Measurements from ENCODE around the gene MEGF10. TPM values are rescaled to one million over a fixed set of nuclear protein-coding genes. Genes with fewer than 3 reads are reported as not detected.
"Not testable (repeated sequence)": the region's sequence is repeated elsewhere in the genome, so short reads cannot be mapped to it uniquely, and the experiment has no call there.

The MEGF10 gene
- total RNA-seq, 1 experiment from 2014 or later: not detected

- H3K9me3 ChIP-seq: no peaks in the 10 kb centered on the region
- no peak overlapping the region for H3K4me3 Mint-ChIP-seq (ENCODE audit: unreplicated experiment)
- CTCF ChIA-PET: no interaction called here
- H3K36me3 Mint-ChIP-seq (ENCODE audit: insufficient read depth, unreplicated experiment): peaks cover 6% of the 10 kb centered on the region
- H3K36me3 ChIP-seq (ENCODE audit: control insufficient read depth, insufficient read depth, low read length): no peaks in the 10 kb centered on the region
- peaks cover 7% of the 10 kb centered on the region for H3K4me1 Mint-ChIP-seq (ENCODE audit: low read depth, unreplicated experiment)
- peaks cover 6% of the 10 kb centered on the region for H3K27me3 Mint-ChIP-seq (ENCODE audit: insufficient read depth, unreplicated experiment)
- BruUV-seq (replicated peaks): no TSS peak
- no peak for TF ChIP-seq CTCF (IDR thresholded peaks at IDR 0.05; ENCODE audit: insufficient read depth in 1 of 2, low read depth in 1 of 2, low read length in 1 of 2, severe bottlenecking in 1 of 2, unreplicated experiment in 1 of 2)
- H3K4me1 ChIP-seq: no peaks in the 10 kb centered on the region
- H3K27ac Mint-ChIP-seq (ENCODE audit: unreplicated experiment): no peak overlapping the region
- DNase-seq: no peak
- no peak overlapping the region for H3K4me3 ChIP-seq (ENCODE audit: low read depth, low read length)
- H3K9me3 Mint-ChIP-seq (ENCODE audit: unreplicated experiment): peaks cover 9% of the 10 kb centered on the region
- POLR2A ChIA-PET: no interaction called here
- intact Hi-C loops (cut with micrococcal nuclease; ENCODE audit: unreplicated experiment): no loop called here
- no peaks in the 10 kb centered on the region for H3K27me3 ChIP-seq (replicated peaks; ENCODE audit: control insufficient read depth, insufficient read depth, low read length)
These were observed 15.4 kb downstream of the MEGF10 start for GRCh38 chr5:127306036-127306435.

DNA sequence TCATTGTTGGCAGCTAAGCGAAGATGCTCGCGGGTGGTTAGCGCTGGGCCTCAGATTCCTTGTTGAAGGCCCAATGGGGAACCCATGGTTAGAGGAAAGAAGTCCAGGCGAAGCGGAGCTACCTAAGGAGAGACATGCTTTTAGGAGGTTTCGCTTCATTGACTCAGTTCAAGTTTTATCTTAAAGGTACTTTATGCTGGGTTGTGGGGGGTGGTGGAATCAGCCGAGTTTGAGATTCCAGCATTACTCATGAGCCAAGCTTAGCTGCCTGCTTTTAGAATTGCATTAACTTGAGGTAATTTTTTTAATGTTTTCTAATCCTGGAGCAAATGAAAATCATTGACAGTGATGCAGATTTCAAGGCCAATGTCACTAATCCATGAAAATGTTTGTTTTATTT is 16.1 kb downstream of the MEGF10 start:
- intact Hi-C loops (cut with micrococcal nuclease; ENCODE audit: unreplicated experiment): no loop called here
- H3K4me3 ChIP-seq (ENCODE audit: low read depth, low read length): no peak overlapping the region
- H3K4me1 ChIP-seq: no peaks in the 10 kb centered on the region
- Mint-ChIP-seq H3K36me3 (ENCODE audit: insufficient read depth, unreplicated experiment) (peaks cover 6% of the 10 kb centered on the region), H3K27ac (ENCODE audit: unreplicated experiment) (no peak overlapping the region), H3K4me1 (ENCODE audit: low read depth, unreplicated experiment) (peaks cover 7% of the 10 kb centered on the region), H3K27me3 (ENCODE audit: insufficient read depth, unreplicated experiment) (peaks cover 6% of the 10 kb centered on the region), H3K4me3 (ENCODE audit: unreplicated experiment) (no peak overlapping the region), H3K9me3 (ENCODE audit: unreplicated experiment) (peaks cover 9% of the 10 kb centered on the region)
- H3K27me3 ChIP-seq (replicated peaks; ENCODE audit: control insufficient read depth, insufficient read depth, low read length): no peaks in the 10 kb centered on the region
- BruUV-seq (replicated peaks): no TSS peak
- no peaks in the 10 kb centered on the region for H3K9me3 ChIP-seq
- ChIA-PET POLR2A (no interaction called here), CTCF (no interaction called here)
- no peaks in the 10 kb centered on the region for H3K36me3 ChIP-seq (ENCODE audit: control insufficient read depth, insufficient read depth, low read length)
- TF ChIP-seq CTCF (IDR thresholded peaks at IDR 0.05; ENCODE audit: insufficient read depth in 1 of 2, low read depth in 1 of 2, low read length in 1 of 2, severe bottlenecking in 1 of 2, unreplicated experiment in 1 of 2): no peak
- no peak for DNase-seq

DNA sequence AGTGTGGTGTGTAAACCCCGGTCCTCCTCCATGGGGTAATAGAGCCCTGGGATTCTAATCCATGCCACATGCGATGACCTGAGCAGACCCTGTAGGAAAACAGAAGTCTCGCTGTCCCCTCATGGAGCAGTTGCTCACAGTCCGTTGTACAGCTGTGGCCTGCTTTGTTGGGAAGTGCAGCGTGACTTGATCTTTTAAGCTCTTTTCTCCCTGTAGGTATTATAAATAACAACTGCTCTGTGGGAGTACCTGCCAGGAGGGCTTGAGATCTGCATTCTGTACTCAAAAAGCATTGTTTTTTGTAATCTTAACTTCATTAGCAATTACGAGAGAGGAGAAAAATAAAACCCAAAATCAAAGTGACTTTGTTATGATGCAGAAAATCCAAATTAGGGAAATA is 17.3 kb downstream of the MEGF10 start:
- H3K4me1 Mint-ChIP-seq (ENCODE audit: low read depth, unreplicated experiment): peaks cover under 1% of the 10 kb centered on the region
- H3K4me3 Mint-ChIP-seq (ENCODE audit: unreplicated experiment): no peak overlapping the region
- DNase-seq: no peak
- no peak for TF ChIP-seq CTCF (IDR thresholded peaks at IDR 0.05; ENCODE audit: insufficient read depth in 1 of 2, low read depth in 1 of 2, low read length in 1 of 2, severe bottlenecking in 1 of 2, unreplicated experiment in 1 of 2)
- no peaks in the 10 kb centered on the region for H3K4me1 ChIP-seq
- H3K36me3 Mint-ChIP-seq (ENCODE audit: insufficient read depth, unreplicated experiment): peaks cover 1% of the 10 kb centered on the region
- BruUV-seq (replicated peaks): no TSS peak
- H3K27me3 Mint-ChIP-seq (ENCODE audit: insufficient read depth, unreplicated experiment): peaks cover 2% of the 10 kb centered on the region
- H3K9me3 Mint-ChIP-seq (ENCODE audit: unreplicated experiment): peaks cover 2% of the 10 kb centered on the region
- no peak overlapping the region for H3K27ac Mint-ChIP-seq (ENCODE audit: unreplicated experiment)
- intact Hi-C loops (cut with micrococcal nuclease; ENCODE audit: unreplicated experiment): no loop called here
- POLR2A ChIA-PET: no interaction called here
- no peaks in the 10 kb centered on the region for H3K36me3 ChIP-seq (ENCODE audit: control insufficient read depth, insufficient read depth, low read length)
- CTCF ChIA-PET: no interaction called here
- H3K9me3 ChIP-seq: no peaks in the 10 kb centered on the region
- H3K27me3 ChIP-seq (replicated peaks; ENCODE audit: control insufficient read depth, insufficient read depth, low read length): no peaks in the 10 kb centered on the region
- no peak overlapping the region for H3K4me3 ChIP-seq (ENCODE audit: low read depth, low read length)

- H3K9me3 Mint-ChIP-seq (ENCODE audit: unreplicated experiment); intact Hi-C loops (cut with micrococcal nuclease; ENCODE audit: unreplicated experiment); H3K27me3 ChIP-seq (replicated peaks; ENCODE audit: control insufficient read depth, insufficient read depth, low read length); H3K4me3 ChIP-seq (ENCODE audit: low read depth, low read length); H3K36me3 Mint-ChIP-seq (ENCODE audit: insufficient read depth, unreplicated experiment); H3K36me3 ChIP-seq (ENCODE audit: control insufficient read depth, insufficient read depth, low read length); H3K9me3 ChIP-seq; H3K4me1 Mint-ChIP-seq (ENCODE audit: low read depth, unreplicated experiment); POLR2A ChIA-PET; H3K4me1 ChIP-seq; CTCF ChIA-PET; DNase-seq; H3K4me3 Mint-ChIP-seq (ENCODE audit: unreplicated experiment); BruUV-seq (replicated peaks); H3K27me3 Mint-ChIP-seq (ENCODE audit: insufficient read depth, unreplicated experiment); H3K27ac Mint-ChIP-seq (ENCODE audit: unreplicated experiment): not testable (repeated sequence)
These were observed 17.7 kb downstream of the MEGF10 start for GRCh38 chr5:127308325-127308724.

All from Caco-2 (cell line).